ENCODE results near the gene PAAF1. TPM values are rescaled to one million over a fixed set of nuclear protein-coding genes. Genes with fewer than 3 reads are reported as not detected.

The PAAF1 gene
- total and polyA plus RNA-seq, 10 of the 15 experiments (the other 5 are each of a cell fraction or from before 2014, with no cell fraction given) = 13.7 to 70.6 (median 29.1) TPM

DNA sequence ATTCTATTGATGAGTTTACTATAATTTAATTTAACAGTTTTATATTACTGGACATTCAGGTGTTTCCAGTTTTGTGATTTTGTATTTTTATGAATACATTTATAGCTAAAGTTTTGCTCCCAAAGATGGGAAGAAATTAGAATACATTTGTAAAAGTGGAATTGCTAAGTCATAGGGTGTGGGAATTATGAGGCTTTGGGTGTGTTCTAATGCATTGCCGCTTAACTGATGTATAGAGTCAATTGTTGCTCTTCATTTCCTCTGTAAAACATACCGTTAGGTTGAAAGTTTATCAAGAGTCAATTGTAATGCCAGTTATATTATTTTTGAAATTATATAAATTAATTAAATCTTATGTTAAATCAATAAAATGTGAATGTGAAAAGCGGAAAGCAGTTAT lies 16.2 kb downstream of the PAAF1 start:
- no peak overlapping the region for H3K9ac ChIP-seq (ENCODE audit: control insufficient read depth, insufficient read depth, low read length)
- no peaks in the 10 kb centered on the region for H3K9me3 ChIP-seq (replicated peaks; ENCODE audit: control insufficient read depth, insufficient read depth, low read length)
- ChIA-PET RAD21 (ENCODE audit: unreplicated experiment) (no interaction called here), CTCF (no interaction called here), POLR2A (interaction anchor here (0.7 kb wide), 1 partner anchor 539 kb away, joined by 7 read pairs; no protein-coding TSS in a partner anchor), SMC1A (ENCODE audit: uncharacterized antibody, unreplicated experiment) (no interaction called here)
- H4K20me1 ChIP-seq (ENCODE audit: control insufficient read depth, insufficient read depth) = no peaks in the 10 kb centered on the region
- H2AFZ ChIP-seq (ENCODE audit: control insufficient read depth, low read depth, low read length) = no peak overlapping the region
- no TSS peak for BruUV-seq (replicated peaks)
- WGBS (ENCODE audit: insufficient coverage, insufficient replicate concordance, low lambda C conversion rate, missing lambda C conversion rate) = 100% methylated on average over 3 of the region's 3 CpGs
- no peaks in the 10 kb centered on the region for H3K27me3 ChIP-seq (replicated peaks in 1 of 2; ENCODE audit: control insufficient read depth in 2 of 2, insufficient read depth in 2 of 2, low read length in 1 of 2)
- no peak for DNase-seq (ENCODE audit: low read depth, low spot score)
- peaks cover 0 to 2% of the 10 kb centered on the region in 2 experiments; a peak in 2 of 4 replicates for H3K36me3 ChIP-seq (ENCODE audit: control insufficient read depth in 2 of 2, insufficient read depth in 2 of 2, low read length in 1 of 2)
- H3K79me2 ChIP-seq (ENCODE audit: control insufficient read depth, insufficient read depth, low read length) = no peaks in the 10 kb centered on the region
- no peak overlapping the region for H3K27ac ChIP-seq (ENCODE audit: control insufficient read depth, insufficient read depth)
- intact Hi-C loops (cut with micrococcal nuclease; ENCODE audit: unreplicated experiment) = no loop called here
- no peaks in the 10 kb centered on the region for H3K4me1 ChIP-seq (ENCODE audit: control insufficient read depth, insufficient read depth, low read length)
- in situ Hi-C loops (cut with MboI) = no loop called here
- H3K4me3 ChIP-seq = no peak overlapping the region
- no peak for ATAC-seq
- no peak for FAIRE-seq
- TF ChIP-seq SREBF1 (IDR thresholded peaks at IDR 0.05; ENCODE audit: low read length) (no peak), PRDM15 (CRISPR knock-in tag; IDR thresholded peaks at IDR 0.05) (no peak), YY1 (IDR thresholded peaks at IDR 0.05; ENCODE audit: low read depth, low read length) (no peak), HDAC6 (IDR thresholded peaks at IDR 0.05; ENCODE audit: unreplicated experiment) (no peak), SP1 (IDR thresholded peaks at IDR 0.05; ENCODE audit: low read depth, low read length) (no peak), HCFC1 (IDR thresholded peaks at IDR 0.05; ENCODE audit: low read length) (no peak), TARDBP (IDR thresholded peaks at IDR 0.05; ENCODE audit: borderline replicate concordance) (no peak)
- H3K4me2 ChIP-seq (ENCODE audit: control insufficient read depth, insufficient read depth) = no peak overlapping the region
